Small intestine (tissue), 7 donors: Measurements from ENCODE around the gene TUNAR. TPM values are rescaled to one million over a fixed set of nuclear protein-coding genes. Genes with fewer than 3 reads are reported as not detected.
A peak's percentile ranks its signal among the peaks of the same experiment; 100 is the strongest.
"Not testable (repeated sequence)": the region's sequence is repeated elsewhere in the genome, so short reads cannot be mapped to it uniquely, and the experiment has no call there.

ENCODE experiments used
- DNase-seq, 2 donors: peaks; one replicate each; pipeline versions ENCODE4 v3.0.0 to v3.0.0-alpha.2; 2013
- FAIRE-seq: peaks from 2 replicates; lab custom pipeline; 2012; peaks lifted over from hg19 to GRCh38; lab: Jason Lieb, UNC
- H3K27ac ChIP-seq, 3 donors: one replicate each; pipeline ENCODE4 v1.5.1; 2013; ENCODE audit warnings: low read length in 2 of 3, mild to moderate bottlenecking in 2 of 3, control low read depth in 1 of 3, inconsistent platforms in 1 of 3, low read depth in 1 of 3, moderate library complexity in 1 of 3
- H3K27me3 ChIP-seq, 3 donors: one replicate each; pipeline ENCODE4 v1.6.1; 2013; ENCODE audit warnings: low read length in 3 of 3, inconsistent platforms in 1 of 3; ENCODE audit not compliant: control insufficient read depth in 3 of 3, insufficient read depth in 3 of 3
- H3K36me3 ChIP-seq, 3 donors: one replicate each; pipeline ENCODE4 v1.6.1; 2013; ENCODE audit warnings: low read length in 3 of 3, inconsistent platforms in 1 of 3, low read depth in 1 of 3, mild to moderate bottlenecking in 1 of 3, moderate library complexity in 1 of 3; ENCODE audit not compliant: control insufficient read depth in 3 of 3, insufficient read depth in 2 of 3
- H3K4me1 ChIP-seq, 3 donors: one replicate each; pipeline ENCODE4 v1.6.1; 2013; ENCODE audit warnings: low read length in 2 of 3, inconsistent platforms in 1 of 3, low read depth in 1 of 3, mild to moderate bottlenecking in 1 of 3, moderate library complexity in 1 of 3; ENCODE audit not compliant: control insufficient read depth in 3 of 3, insufficient read depth in 2 of 3
- H3K4me3 ChIP-seq, 3 donors: one replicate each; pipeline ENCODE4 v1.5.1; 2013; ENCODE audit warnings: low read length in 3 of 3, control low read depth in 1 of 3, inconsistent platforms in 1 of 3, low read depth in 1 of 3, mild to moderate bottlenecking in 1 of 3, moderate library complexity in 1 of 3
- H3K9me3 ChIP-seq, 2 donors: one replicate each; pipeline ENCODE4 v1.6.1; 2013; ENCODE audit warnings: low read depth in 1 of 2, low read length in 1 of 2; ENCODE audit not compliant: control insufficient read depth in 2 of 2, insufficient read depth in 1 of 2
- WGBS, 3 donors: extraction: QIAGEN DNeasy Blood & Tissue Kit; methylation state at CpG; one replicate each; pipeline ENCODE4 v1.1.7; 2013; 5-methylcytosine and 5-hydroxymethylcytosine counted together
- polyA plus RNA-seq, 4 donors: library from polyadenylated mRNA; stranded (reverse) in 3 of 4; unstranded in 1 of 4; fragments of 200-250 nt in 3 of 4; fragments of 120-200 nt in 1 of 4; gene quantifications; one replicate each; pipeline versions ENCODE4 v1.2.1 to v1.2.3, GENCODE V29; 2013
- donor health status: healthy with polysubstance abuse.
- donor health status: control.
- donor health status: control.
- donor health status: Bipolar disorder and iron deficiency.
- donor health status: healthy.

Gene TUNAR
- polyA plus RNA-seq, 4 donors = 0.18 to 2.0 TPM; not detected in 2

GRCh38 chr14:95953111-95953724 is 76.6 kb downstream of the TUNAR start:
- DNase-seq (peak in 1 of 2 donors; percentile 9), FAIRE-seq (no peak)
- H3K36me3 ChIP-seq = no peaks in the 10 kb centered on the region
- H3K27me3 ChIP-seq = no peaks in the 10 kb centered on the region
- H3K9me3 ChIP-seq = no peaks in the 10 kb centered on the region
- H3K27ac ChIP-seq = no peak overlapping the region
- no peaks in the 10 kb centered on the region for H3K4me1 ChIP-seq
- WGBS, 3 donors = 51 to 52% (median 51%) methylated on average over 8 of the region's 8 CpGs
- H3K4me3 ChIP-seq = no peak overlapping the region

- no peak for FAIRE-seq
- H3K4me3 ChIP-seq = no peak overlapping the region
- no peaks in the 10 kb centered on the region for H3K27me3 ChIP-seq
- 72 to 81% (median 73%) methylated on average over 5 of the region's 5 CpGs for WGBS, 3 donors
- DNase-seq = no peak
- H3K9me3 ChIP-seq = no peaks in the 10 kb centered on the region
- no peaks in the 10 kb centered on the region for H3K36me3 ChIP-seq
- H3K27ac ChIP-seq = no peak overlapping the region
- H3K4me1 ChIP-seq = no peaks in the 10 kb centered on the region
These were observed 80.2 kb downstream of the TUNAR start for GRCh38 chr14:95956601-95957460.

- no peaks in the 10 kb centered on the region for H3K36me3 ChIP-seq
- no peak overlapping the region for H3K27ac ChIP-seq
- H3K4me1 ChIP-seq = no peaks in the 10 kb centered on the region
- DNase-seq = no peak
- peaks cover 0 to 2% (median 0%) of the 10 kb centered on the region in 3 donors for H3K27me3 ChIP-seq
- no peak overlapping the region for H3K4me3 ChIP-seq
- no peak for FAIRE-seq
- WGBS, 3 donors = 32 to 51% (median 50%) methylated on average over 3 of the region's 3 CpGs
- H3K9me3 ChIP-seq = no peaks in the 10 kb centered on the region
These were observed 81.5 kb downstream of the TUNAR start for GRCh38 chr14:95958105-95958504.

GRCh38 chr14:95959317-95959716 is 82.7 kb downstream of the TUNAR start:
- H3K27me3 ChIP-seq = peaks cover 0 to 2% (median 0%) of the 10 kb centered on the region in 3 donors
- no peak overlapping the region for H3K4me3 ChIP-seq
- 11 to 38% (median 33%) methylated on average over 1 of the region's 1 CpG for WGBS, 3 donors
- no peaks in the 10 kb centered on the region for H3K9me3 ChIP-seq
- DNase-seq (no peak), FAIRE-seq (no peak)
- H3K36me3 ChIP-seq = no peaks in the 10 kb centered on the region
- H3K27ac ChIP-seq = no peak overlapping the region
- H3K4me1 ChIP-seq = no peaks in the 10 kb centered on the region

GRCh38 chr14:95961481-95961880 is 84.8 kb downstream of the TUNAR start:
- FAIRE-seq = no peak
- Histone ChIP-seq H3K36me3 (no peaks in the 10 kb centered on the region), H3K27me3 (peaks cover 0 to 2% (median 0%) of the 10 kb centered on the region in 3 donors), H3K27ac (no peak overlapping the region), H3K4me1 (no peaks in the 10 kb centered on the region), H3K9me3 (peaks cover 1 to 3% of the 10 kb centered on the region in 2 donors), H3K4me3 (no peak overlapping the region)
- no peak for DNase-seq

- no peaks in the 10 kb centered on the region for H3K36me3 ChIP-seq
- peaks cover 0 to 2% (median 0%) of the 10 kb centered on the region in 3 donors for H3K27me3 ChIP-seq
- no peak for DNase-seq
- H3K4me1 ChIP-seq = no peaks in the 10 kb centered on the region
- H3K9me3 ChIP-seq = peaks cover 1 to 3% of the 10 kb centered on the region in 2 donors
- no peak for FAIRE-seq
- WGBS, 3 donors = 53 to 66% (median 56%) methylated on average over 2 of the region's 2 CpGs
- H3K4me3 ChIP-seq = no peak overlapping the region
- H3K27ac ChIP-seq = no peak overlapping the region
These were observed 88.3 kb downstream of the TUNAR start for GRCh38 chr14:95964901-95965300.

- H3K36me3 ChIP-seq, H3K27ac ChIP-seq, H3K4me1 ChIP-seq, FAIRE-seq, DNase-seq, H3K4me3 ChIP-seq, H3K9me3 ChIP-seq, H3K27me3 ChIP-seq: not testable (repeated sequence)
- 53 to 64% (median 61%) methylated on average over 4 of the region's 4 CpGs for WGBS, 3 donors
These were observed 91.4 kb downstream of the TUNAR start for GRCh38 chr14:95968048-95968447.
